Prostate gland (tissue), 2 donors: ENCODE measurements around the gene ACOX1.

Experiments used
- POLR2A ChIP-seq: fragments of 450-650 bp; IDR thresholded peaks from one replicate; pipeline ENCODE4 v1.6.1; 2016; ENCODE audit warnings: antibody characterized with exemption, mild to moderate bottlenecking
- TF ChIP-seq, protein P1 (sequence below), 4 experiments: fragments of 200-600 bp in 2 of 4; fragments of 450-650 bp in 2 of 4; sonication (generic) in 2 of 4; IDR thresholded peaks; 1 replicate in 3 of 4; 2 replicates in 1 of 4; pipeline ENCODE4 v1.5.1; 2016 to 2019; ENCODE audit warnings: antibody characterized with exemption in 4 of 4, mild to moderate bottlenecking in 2 of 4, moderate library complexity in 2 of 4

GRCh38 chr17:75980188-75981018, 1.4 kb upstream of the ACOX1 start:
- no peak for TF ChIP-seq POLR2A
- TF ChIP-seq, protein P1, sequence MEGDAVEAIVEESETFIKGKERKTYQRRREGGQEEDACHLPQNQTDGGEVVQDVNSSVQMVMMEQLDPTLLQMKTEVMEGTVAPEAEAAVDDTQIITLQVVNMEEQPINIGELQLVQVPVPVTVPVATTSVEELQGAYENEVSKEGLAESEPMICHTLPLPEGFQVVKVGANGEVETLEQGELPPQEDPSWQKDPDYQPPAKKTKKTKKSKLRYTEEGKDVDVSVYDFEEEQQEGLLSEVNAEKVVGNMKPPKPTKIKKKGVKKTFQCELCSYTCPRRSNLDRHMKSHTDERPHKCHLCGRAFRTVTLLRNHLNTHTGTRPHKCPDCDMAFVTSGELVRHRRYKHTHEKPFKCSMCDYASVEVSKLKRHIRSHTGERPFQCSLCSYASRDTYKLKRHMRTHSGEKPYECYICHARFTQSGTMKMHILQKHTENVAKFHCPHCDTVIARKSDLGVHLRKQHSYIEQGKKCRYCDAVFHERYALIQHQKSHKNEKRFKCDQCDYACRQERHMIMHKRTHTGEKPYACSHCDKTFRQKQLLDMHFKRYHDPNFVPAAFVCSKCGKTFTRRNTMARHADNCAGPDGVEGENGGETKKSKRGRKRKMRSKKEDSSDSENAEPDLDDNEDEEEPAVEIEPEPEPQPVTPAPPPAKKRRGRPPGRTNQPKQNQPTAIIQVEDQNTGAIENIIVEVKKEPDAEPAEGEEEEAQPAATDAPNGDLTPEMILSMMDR (IDR thresholded peaks at IDR 0.05): no peak
